Liver (tissue), 9 donors: ENCODE data around the gene SGF29. TPM values are rescaled to one million over a fixed set of nuclear protein-coding genes. Genes with fewer than 3 reads are reported as not detected.

Experiments used
- DNase-seq: peaks from one replicate; pipeline ENCODE4 v3.0.0-alpha.2; 2017; ENCODE audit warnings: low spot score
- H3K27ac ChIP-seq, 2 donors: one replicate each; pipeline ENCODE4 v1.7.0; 2013; ENCODE audit warnings: inconsistent platforms in 2 of 2, low read length in 2 of 2, control low read depth in 1 of 2, low read depth in 1 of 2, mild to moderate bottlenecking in 1 of 2
- H3K27me3 ChIP-seq, 4 donors: one replicate each; pipeline versions ENCODE4 v1.6.1 to v1.7.0; 2013; ENCODE audit warnings: low read length in 3 of 4, inconsistent platforms in 1 of 4, mild to moderate bottlenecking in 1 of 4, moderate library complexity in 1 of 4; ENCODE audit not compliant: control insufficient read depth in 4 of 4, insufficient read depth in 4 of 4
- H3K36me3 ChIP-seq, 4 donors: one replicate each; pipeline versions ENCODE4 v1.6.1 to v1.7.0; 2013; ENCODE audit warnings: low read length in 3 of 4, mild to moderate bottlenecking in 3 of 4, low read depth in 1 of 4, moderate library complexity in 1 of 4; ENCODE audit not compliant: control insufficient read depth in 4 of 4, insufficient read depth in 3 of 4
- H3K4me1 ChIP-seq, 4 donors: one replicate each; pipeline versions ENCODE4 v1.6.1 to v1.7.0; 2013; ENCODE audit warnings: low read length in 3 of 4, mild to moderate bottlenecking in 3 of 4, moderate library complexity in 1 of 4; ENCODE audit not compliant: control insufficient read depth in 4 of 4, insufficient read depth in 4 of 4
- H3K4me3 ChIP-seq, 3 donors: one replicate each; pipeline versions ENCODE4 v1.6.1 to v1.7.0; 2013; ENCODE audit warnings: low read length in 3 of 3, control low read depth in 1 of 3, low read depth in 1 of 3, mild to moderate bottlenecking in 1 of 3
- H3K9ac ChIP-seq, 2 donors: one replicate each; pipeline ENCODE4 v1.7.0; 2013; ENCODE audit warnings: low read length in 2 of 2, mild to moderate bottlenecking in 2 of 2, moderate library complexity in 2 of 2, control low read depth in 1 of 2, low read depth in 1 of 2
- H3K9me3 ChIP-seq, 4 donors: one replicate each; pipeline versions ENCODE4 v1.6.1 to v1.7.0; 2013; ENCODE audit warnings: low read length in 3 of 4; ENCODE audit not compliant: control insufficient read depth in 4 of 4
- EGR1 ChIP-seq, 2 donors: IDR thresholded peaks; 2 replicates each; pipeline ENCODE4 v1.6.1; 2016 to 2018; ENCODE audit warnings: antibody characterized with exemption in 2 of 2, low read depth in 2 of 2
- FOXA1 ChIP-seq: IDR thresholded peaks from 2 replicates; pipeline ENCODE4 v1.6.1; 2016; ENCODE audit warnings: antibody characterized with exemption
- FOXA2 ChIP-seq: IDR thresholded peaks from 2 replicates; pipeline ENCODE4 v1.6.1; 2016; ENCODE audit warnings: antibody characterized with exemption
- GABPA ChIP-seq, 2 donors: IDR thresholded peaks in 1 of 2; conservative IDR thresholded peaks in 1 of 2; 2 replicates each; pipeline ENCODE4 v1.6.1; 2016; ENCODE audit warnings: antibody characterized with exemption in 2 of 2, mild to moderate bottlenecking in 1 of 2, moderate library complexity in 1 of 2
- HNF4A ChIP-seq, 2 donors: conservative IDR thresholded peaks; 2 replicates each; pipeline ENCODE4 v1.6.1; 2016; ENCODE audit warnings: antibody characterized with exemption in 2 of 2, mild to moderate bottlenecking in 2 of 2
- HNF4G ChIP-seq: IDR thresholded peaks from 2 replicates; pipeline ENCODE4 v1.6.1; 2016; ENCODE audit warnings: antibody characterized with exemption
- JUND ChIP-seq, 2 donors: IDR thresholded peaks; 2 replicates each; pipeline ENCODE4 v1.6.1; 2016; ENCODE audit warnings: antibody characterized with exemption in 2 of 2
- NR2F2 ChIP-seq: IDR thresholded peaks from 2 replicates; pipeline ENCODE4 v1.6.1; 2016; ENCODE audit warnings: antibody characterized with exemption
- RAD21 ChIP-seq, 2 donors: IDR thresholded peaks; 2 replicates each; pipeline ENCODE4 v1.6.1; 2016; ENCODE audit warnings: antibody characterized with exemption in 2 of 2, mild to moderate bottlenecking in 2 of 2
- RXRA ChIP-seq, 2 donors: IDR thresholded peaks; 2 replicates each; pipeline ENCODE4 v1.6.1; 2017 to 2018; ENCODE audit warnings: antibody characterized with exemption in 2 of 2, mild to moderate bottlenecking in 1 of 2
- SP1 ChIP-seq: IDR thresholded peaks from 2 replicates; pipeline ENCODE4 v1.6.1; 2018; ENCODE audit warnings: antibody characterized with exemption, mild to moderate bottlenecking
- TAF1 ChIP-seq: conservative IDR thresholded peaks from 2 replicates; pipeline ENCODE4 v1.6.1; 2016; ENCODE audit warnings: antibody characterized with exemption, mild to moderate bottlenecking
- YY1 ChIP-seq: IDR thresholded peaks from 2 replicates; pipeline ENCODE4 v1.6.1; 2016; ENCODE audit warnings: antibody characterized with exemption, mild to moderate bottlenecking
- WGBS: extraction: QIAGEN DNeasy Blood & Tissue Kit; methylation state at CpG from one replicate; pipeline ENCODE4 v1.1.7; 2013; 5-methylcytosine and 5-hydroxymethylcytosine counted together
- polyA plus RNA-seq, 2 donors: library from polyadenylated mRNA; stranded (reverse) in 1 of 2; unstranded in 1 of 2; fragments of 200-250 nt in 1 of 2; fragments of >200 nt in 1 of 2; fragmentation: Nextera tagmentation in 1 of 2; extraction: Ambion mirVana in 1 of 2; gene quantifications; one replicate each; pipeline versions ENCODE4 v1.2.1 to v1.2.3, GENCODE V29; 2013 to 2015
- total RNA-seq, 2 donors: library from RNA; depleted of rRNA; stranded (reverse); fragments of >200 nt; gene quantifications; one replicate each; pipeline ENCODE4 v1.2.3, GENCODE V29; 2014
- TF ChIP-seq, protein P1 (sequence below): IDR thresholded peaks from 2 replicates; pipeline ENCODE4 v1.6.1; 2016; ENCODE audit warnings: antibody characterized with exemption
- TF ChIP-seq, protein P2 (sequence below): IDR thresholded peaks from 2 replicates; pipeline ENCODE4 v1.6.1; 2016; ENCODE audit warnings: antibody characterized with exemption
- TF ChIP-seq, protein P3 (sequence below): IDR thresholded peaks from 2 replicates; pipeline ENCODE4 v1.6.1; 2016; ENCODE audit warnings: antibody characterized with exemption, mild to moderate bottlenecking
- TF ChIP-seq, protein P4 (sequence below): fragments of 150-350 bp; IDR thresholded peaks from 2 replicates; pipeline ENCODE4 v1.5.1; 2017; ENCODE audit warnings: improper control_type of control experiment, low read depth, low read length; ENCODE audit not compliant: missing input control
- TF ChIP-seq, protein P5 (sequence below): IDR thresholded peaks from 2 replicates; pipeline ENCODE4 v1.6.1; 2016; ENCODE audit warnings: antibody characterized with exemption
- donor health status: healthy.
- donor health status: healthy.
- donor health status: healthy.
- donor health status: healthy.
- donor health status: healthy.

SGF29 gene
- total RNA-seq: 10 to 100 TPM in 1 of 2 donors, 1 to 10 TPM in 1; 6.5 to 11.5 TPM
- 10 to 100 TPM in 1 of 2 donors, 1 to 10 TPM in 1; 9.4 to 18.1 TPM for polyA plus RNA-seq

DNA sequence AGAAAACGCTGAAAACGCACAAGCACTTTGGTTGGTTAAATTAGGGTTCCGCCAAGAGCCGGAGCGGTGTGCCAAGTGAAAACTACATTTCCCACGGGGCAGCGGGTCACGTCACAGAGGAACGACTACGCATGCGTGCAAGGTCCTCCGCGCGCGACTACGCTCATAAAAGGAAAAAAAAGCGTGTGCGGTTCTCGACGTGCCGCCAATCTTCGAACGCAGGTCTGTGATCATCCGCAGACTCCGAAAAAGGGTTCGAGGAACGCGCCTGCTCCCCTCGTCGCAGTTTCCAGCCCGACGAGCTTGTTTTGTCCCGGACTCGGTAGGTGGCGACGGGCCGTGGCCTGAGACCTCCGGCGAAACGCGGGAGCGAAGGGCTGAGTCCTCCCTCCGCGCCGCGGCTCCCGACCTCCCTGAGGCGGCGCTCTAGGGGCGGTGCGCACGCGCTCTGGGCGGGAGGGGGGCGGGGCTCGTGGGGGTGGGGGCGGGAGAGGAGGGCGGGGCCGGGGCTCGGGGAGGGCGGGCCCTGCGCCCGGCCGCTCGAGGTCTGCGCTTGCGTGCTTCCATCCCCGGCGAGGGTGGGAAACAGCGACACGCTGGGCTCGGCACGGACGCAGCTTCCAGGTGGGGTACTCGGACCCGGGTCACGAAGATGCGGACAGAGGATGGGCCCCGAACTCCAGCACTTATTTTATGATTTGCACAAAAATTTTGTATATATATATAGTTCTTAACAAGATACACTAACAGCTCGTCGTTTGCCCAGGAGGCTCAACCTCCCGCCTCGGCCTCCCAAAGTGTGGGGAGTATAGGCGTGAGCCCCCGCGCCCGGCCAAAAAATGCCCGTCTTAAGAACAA lies at the start of gene SGF29:
Gene SGF29, plus strand, starts transcription at position 145 of the 858 bp plus-strand sequence. CDS start 27,150 bp downstream, outside the sequence.
- H3K4me1 ChIP-seq: peaks cover 2 to 19% (median 7%) of the 10 kb centered on the region in 4 donors
- no peaks in the 10 kb centered on the region for H3K9me3 ChIP-seq
- DNase-seq: peak; percentile 90
- H3K4me3 ChIP-seq: peak within 1 kb of the TSS; percentile 57 to 82 (median 75)
- peaks cover 0 to 10% (median 4%) of the 10 kb centered on the region in 4 donors for H3K36me3 ChIP-seq
- WGBS: 2% methylated on average over 88 of the region's 88 CpGs
- H3K27ac ChIP-seq: peak within 1 kb of the TSS; percentile 92 to 99
- no peaks in the 10 kb centered on the region for H3K27me3 ChIP-seq
- TF ChIP-seq SP1 (peak; percentile 36), TAF1 (peak; percentile 38), YY1 (peak; percentile 66), GABPA (IDR thresholded peaks at IDR 0.05 in 1 of 2, conservative IDR thresholded peaks at IDR 0.05 in 1 of 2) (no peak), FOXA1 (no peak), JUND (IDR thresholded peaks at IDR 0.05) (no peak), RXRA (IDR thresholded peaks at IDR 0.05) (no peak), RAD21 (IDR thresholded peaks at IDR 0.05) (peak; percentile 25 to 39), FOXA2 (no peak), NR2F2 (peak; percentile 10), EGR1 (IDR thresholded peaks at IDR 0.05; ENCODE audit: low read depth in 2 of 2) (no peak), HNF4A (conservative IDR thresholded peaks at IDR 0.05) (peak in 1 of 2 donors; percentile 8), HNF4G (no peak)
- TF ChIP-seq, protein P1, sequence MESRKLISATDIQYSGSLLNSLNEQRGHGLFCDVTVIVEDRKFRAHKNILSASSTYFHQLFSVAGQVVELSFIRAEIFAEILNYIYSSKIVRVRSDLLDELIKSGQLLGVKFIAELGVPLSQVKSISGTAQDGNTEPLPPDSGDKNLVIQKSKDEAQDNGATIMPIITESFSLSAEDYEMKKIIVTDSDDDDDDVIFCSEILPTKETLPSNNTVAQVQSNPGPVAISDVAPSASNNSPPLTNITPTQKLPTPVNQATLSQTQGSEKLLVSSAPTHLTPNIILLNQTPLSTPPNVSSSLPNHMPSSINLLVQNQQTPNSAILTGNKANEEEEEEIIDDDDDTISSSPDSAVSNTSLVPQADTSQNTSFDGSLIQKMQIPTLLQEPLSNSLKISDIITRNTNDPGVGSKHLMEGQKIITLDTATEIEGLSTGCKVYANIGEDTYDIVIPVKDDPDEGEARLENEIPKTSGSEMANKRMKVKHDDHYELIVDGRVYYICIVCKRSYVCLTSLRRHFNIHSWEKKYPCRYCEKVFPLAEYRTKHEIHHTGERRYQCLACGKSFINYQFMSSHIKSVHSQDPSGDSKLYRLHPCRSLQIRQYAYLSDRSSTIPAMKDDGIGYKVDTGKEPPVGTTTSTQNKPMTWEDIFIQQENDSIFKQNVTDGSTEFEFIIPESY: peak; percentile 45
- TF ChIP-seq, protein P2, sequence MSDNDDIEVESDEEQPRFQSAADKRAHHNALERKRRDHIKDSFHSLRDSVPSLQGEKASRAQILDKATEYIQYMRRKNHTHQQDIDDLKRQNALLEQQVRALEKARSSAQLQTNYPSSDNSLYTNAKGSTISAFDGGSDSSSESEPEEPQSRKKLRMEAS: peak; percentile 50
- TF ChIP-seq, protein P3, sequence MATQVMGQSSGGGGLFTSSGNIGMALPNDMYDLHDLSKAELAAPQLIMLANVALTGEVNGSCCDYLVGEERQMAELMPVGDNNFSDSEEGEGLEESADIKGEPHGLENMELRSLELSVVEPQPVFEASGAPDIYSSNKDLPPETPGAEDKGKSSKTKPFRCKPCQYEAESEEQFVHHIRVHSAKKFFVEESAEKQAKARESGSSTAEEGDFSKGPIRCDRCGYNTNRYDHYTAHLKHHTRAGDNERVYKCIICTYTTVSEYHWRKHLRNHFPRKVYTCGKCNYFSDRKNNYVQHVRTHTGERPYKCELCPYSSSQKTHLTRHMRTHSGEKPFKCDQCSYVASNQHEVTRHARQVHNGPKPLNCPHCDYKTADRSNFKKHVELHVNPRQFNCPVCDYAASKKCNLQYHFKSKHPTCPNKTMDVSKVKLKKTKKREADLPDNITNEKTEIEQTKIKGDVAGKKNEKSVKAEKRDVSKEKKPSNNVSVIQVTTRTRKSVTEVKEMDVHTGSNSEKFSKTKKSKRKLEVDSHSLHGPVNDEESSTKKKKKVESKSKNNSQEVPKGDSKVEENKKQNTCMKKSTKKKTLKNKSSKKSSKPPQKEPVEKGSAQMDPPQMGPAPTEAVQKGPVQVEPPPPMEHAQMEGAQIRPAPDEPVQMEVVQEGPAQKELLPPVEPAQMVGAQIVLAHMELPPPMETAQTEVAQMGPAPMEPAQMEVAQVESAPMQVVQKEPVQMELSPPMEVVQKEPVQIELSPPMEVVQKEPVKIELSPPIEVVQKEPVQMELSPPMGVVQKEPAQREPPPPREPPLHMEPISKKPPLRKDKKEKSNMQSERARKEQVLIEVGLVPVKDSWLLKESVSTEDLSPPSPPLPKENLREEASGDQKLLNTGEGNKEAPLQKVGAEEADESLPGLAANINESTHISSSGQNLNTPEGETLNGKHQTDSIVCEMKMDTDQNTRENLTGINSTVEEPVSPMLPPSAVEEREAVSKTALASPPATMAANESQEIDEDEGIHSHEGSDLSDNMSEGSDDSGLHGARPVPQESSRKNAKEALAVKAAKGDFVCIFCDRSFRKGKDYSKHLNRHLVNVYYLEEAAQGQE: peak; percentile 82
- TF ChIP-seq, protein P4, sequence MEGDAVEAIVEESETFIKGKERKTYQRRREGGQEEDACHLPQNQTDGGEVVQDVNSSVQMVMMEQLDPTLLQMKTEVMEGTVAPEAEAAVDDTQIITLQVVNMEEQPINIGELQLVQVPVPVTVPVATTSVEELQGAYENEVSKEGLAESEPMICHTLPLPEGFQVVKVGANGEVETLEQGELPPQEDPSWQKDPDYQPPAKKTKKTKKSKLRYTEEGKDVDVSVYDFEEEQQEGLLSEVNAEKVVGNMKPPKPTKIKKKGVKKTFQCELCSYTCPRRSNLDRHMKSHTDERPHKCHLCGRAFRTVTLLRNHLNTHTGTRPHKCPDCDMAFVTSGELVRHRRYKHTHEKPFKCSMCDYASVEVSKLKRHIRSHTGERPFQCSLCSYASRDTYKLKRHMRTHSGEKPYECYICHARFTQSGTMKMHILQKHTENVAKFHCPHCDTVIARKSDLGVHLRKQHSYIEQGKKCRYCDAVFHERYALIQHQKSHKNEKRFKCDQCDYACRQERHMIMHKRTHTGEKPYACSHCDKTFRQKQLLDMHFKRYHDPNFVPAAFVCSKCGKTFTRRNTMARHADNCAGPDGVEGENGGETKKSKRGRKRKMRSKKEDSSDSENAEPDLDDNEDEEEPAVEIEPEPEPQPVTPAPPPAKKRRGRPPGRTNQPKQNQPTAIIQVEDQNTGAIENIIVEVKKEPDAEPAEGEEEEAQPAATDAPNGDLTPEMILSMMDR: no peak
- TF ChIP-seq, protein P5, sequence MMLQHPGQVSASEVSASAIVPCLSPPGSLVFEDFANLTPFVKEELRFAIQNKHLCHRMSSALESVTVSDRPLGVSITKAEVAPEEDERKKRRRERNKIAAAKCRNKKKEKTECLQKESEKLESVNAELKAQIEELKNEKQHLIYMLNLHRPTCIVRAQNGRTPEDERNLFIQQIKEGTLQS: no peak
- peak within 1 kb of the TSS; percentile 56 to 99 for H3K9ac ChIP-seq
